ENCODE results near the gene NEUROG1. TPM values are rescaled to one million over a fixed set of nuclear protein-coding genes. Genes with fewer than 3 reads are reported as not detected.

The NEUROG1 gene
- total and polyA plus RNA-seq, 10 of the 15 experiments (the other 5 are each of a cell fraction or from before 2014, with no cell fraction given), result not detected

GRCh38 chr5:135571902-135572301 lies 36.1 kb upstream of the NEUROG1 start:
- Histone ChIP-seq H4K20me1 (ENCODE audit: control insufficient read depth, insufficient read depth) (no peaks in the 10 kb centered on the region), H3K79me2 (ENCODE audit: control insufficient read depth, insufficient read depth, low read length) (no peaks in the 10 kb centered on the region), H3K9ac (ENCODE audit: control insufficient read depth, insufficient read depth, low read length) (no peak overlapping the region), H3K4me1 (ENCODE audit: control insufficient read depth, insufficient read depth, low read length) (no peaks in the 10 kb centered on the region; the same call in 1 of the 2 replicates), H3K27me3 (replicated peaks in 1 of 2; ENCODE audit: control insufficient read depth in 2 of 2, insufficient read depth in 2 of 2, low read length in 1 of 2) (peaks cover 0 to 5% of the 10 kb centered on the region in 2 experiments; a peak in 2 of 4 replicates), H3K36me3 (ENCODE audit: control insufficient read depth in 2 of 2, insufficient read depth in 2 of 2, low read length in 1 of 2) (no peaks in the 10 kb centered on the region), H3K9me3 (replicated peaks; ENCODE audit: control insufficient read depth, insufficient read depth, low read length) (no peaks in the 10 kb centered on the region), H3K27ac (ENCODE audit: control insufficient read depth, insufficient read depth) (no peak overlapping the region), H2AFZ (ENCODE audit: control insufficient read depth, low read depth, low read length) (no peak overlapping the region), H3K4me2 (ENCODE audit: control insufficient read depth, insufficient read depth) (no peak overlapping the region), H3K4me3 (no peak overlapping the region)
- ATAC-seq (no peak), FAIRE-seq (no peak), DNase-seq (ENCODE audit: low read depth, low spot score) (no peak)
- SMC1A ChIA-PET (ENCODE audit: uncharacterized antibody, unreplicated experiment), result no interaction called here
- in situ Hi-C loops (cut with MboI), result no loop called here
- 45% methylated on average over 9 of the region's 9 CpGs for WGBS (ENCODE audit: insufficient coverage, insufficient replicate concordance, low lambda C conversion rate, missing lambda C conversion rate)
- POLR2A ChIA-PET, result no interaction called here
- RAD21 ChIA-PET (ENCODE audit: unreplicated experiment), result no interaction called here
- intact Hi-C loops (cut with micrococcal nuclease; ENCODE audit: unreplicated experiment), result no loop called here
- BruUV-seq (replicated peaks), result no TSS peak
- CTCF ChIA-PET, result interaction anchor here (2.5 to 3.1 kb wide), 3 partner anchors 9 to 19 kb away, joined by 7 to 20 read pairs (median 13); no protein-coding TSS in a partner anchor
- no peak for TF ChIP-seq KLF5 (IDR thresholded peaks at IDR 0.05; ENCODE audit: partially characterized antibody)
- no peak for TF ChIP-seq CHD4 (IDR thresholded peaks at IDR 0.05)
- TF ChIP-seq PAX5 (IDR thresholded peaks at IDR 0.05; ENCODE audit: borderline replicate concordance, low read depth, low read length), result 0 out of 2 replicates have a peak, but pooled peaks have one; percentile 11
- TF ChIP-seq CREM (IDR thresholded peaks at IDR 0.05; ENCODE audit: low read depth), result no peak
- TF ChIP-seq RCOR1 (conservative IDR thresholded peaks at IDR 0.05; ENCODE audit: low read depth, low read length), result no peak
- peak; percentile 81 for TF ChIP-seq SPI1 (IDR thresholded peaks at IDR 0.05; ENCODE audit: borderline replicate concordance, insufficient read depth, low read depth, low read length)
- TF ChIP-seq EGR1 (IDR thresholded peaks at IDR 0.05; ENCODE audit: borderline replicate concordance in 1 of 2, low read depth in 2 of 2, low read length in 2 of 2), result no peak
- TF ChIP-seq EZH2 (IDR thresholded peaks at IDR 0.05; ENCODE audit: borderline replicate concordance, control insufficient read depth, low read depth, low read length), result no peak
- TF ChIP-seq ZNF217 (IDR thresholded peaks at IDR 0.05), result no peak
- no peak for TF ChIP-seq ETV6 (conservative IDR thresholded peaks at IDR 0.05 in 1 of 2, IDR thresholded peaks at IDR 0.05 in 1 of 2; ENCODE audit: borderline replicate concordance in 1 of 2, low read depth in 1 of 2)
- TF ChIP-seq MTA2 (IDR thresholded peaks at IDR 0.05; ENCODE audit: low read depth), result no peak

All from GM12878 (cell line).